ENCODE measurements around the gene OSBPL3. TPM values are rescaled to one million over a fixed set of nuclear protein-coding genes. Genes with fewer than 3 reads are reported as not detected.

The OSBPL3 gene
- total RNA-seq, 1 experiment from 2014 or later = 9.2 TPM

DNA sequence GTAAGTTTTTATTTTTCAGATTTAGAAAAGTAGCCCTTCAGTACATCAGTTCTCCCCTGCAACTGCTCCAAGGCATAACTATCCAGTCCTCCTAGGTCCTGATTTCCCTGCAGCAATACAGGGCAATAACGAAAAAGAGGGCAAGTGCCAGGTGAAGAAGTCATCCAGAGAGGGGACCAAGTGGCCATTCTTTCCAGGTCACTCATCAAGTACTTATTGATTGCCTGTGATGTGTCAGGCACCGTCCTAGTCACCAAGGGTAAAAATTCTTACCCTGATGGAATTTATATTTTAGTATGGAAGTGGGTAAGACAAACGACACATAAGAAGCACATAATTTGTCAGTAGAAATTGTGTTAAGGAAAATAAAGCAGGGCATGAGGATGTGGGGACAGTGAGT, 155.6 kb downstream of the OSBPL3 start:
- Histone ChIP-seq H3K9me3 (ENCODE audit: control insufficient read depth, insufficient read depth, low read depth, low read length) (no peaks in the 10 kb centered on the region), H3K4me1 (ENCODE audit: control insufficient read depth, insufficient read depth, low read length) (peaks cover 11% of the 10 kb centered on the region; the same call in 1 of the 2 replicates), H3K27me3 (ENCODE audit: control insufficient read depth, insufficient read depth, low read length) (no peaks in the 10 kb centered on the region), H3K36me3 (ENCODE audit: control insufficient read depth, insufficient read depth, low read length) (no peaks in the 10 kb centered on the region), H3K27ac (ENCODE audit: low read length) (no peak overlapping the region), H3K4me3 (ENCODE audit: low read depth in 2 of 2, low read length in 2 of 2) (no peak overlapping the region)
- POLR2A ChIA-PET = no interaction called here
- TF ChIP-seq, protein P1, sequence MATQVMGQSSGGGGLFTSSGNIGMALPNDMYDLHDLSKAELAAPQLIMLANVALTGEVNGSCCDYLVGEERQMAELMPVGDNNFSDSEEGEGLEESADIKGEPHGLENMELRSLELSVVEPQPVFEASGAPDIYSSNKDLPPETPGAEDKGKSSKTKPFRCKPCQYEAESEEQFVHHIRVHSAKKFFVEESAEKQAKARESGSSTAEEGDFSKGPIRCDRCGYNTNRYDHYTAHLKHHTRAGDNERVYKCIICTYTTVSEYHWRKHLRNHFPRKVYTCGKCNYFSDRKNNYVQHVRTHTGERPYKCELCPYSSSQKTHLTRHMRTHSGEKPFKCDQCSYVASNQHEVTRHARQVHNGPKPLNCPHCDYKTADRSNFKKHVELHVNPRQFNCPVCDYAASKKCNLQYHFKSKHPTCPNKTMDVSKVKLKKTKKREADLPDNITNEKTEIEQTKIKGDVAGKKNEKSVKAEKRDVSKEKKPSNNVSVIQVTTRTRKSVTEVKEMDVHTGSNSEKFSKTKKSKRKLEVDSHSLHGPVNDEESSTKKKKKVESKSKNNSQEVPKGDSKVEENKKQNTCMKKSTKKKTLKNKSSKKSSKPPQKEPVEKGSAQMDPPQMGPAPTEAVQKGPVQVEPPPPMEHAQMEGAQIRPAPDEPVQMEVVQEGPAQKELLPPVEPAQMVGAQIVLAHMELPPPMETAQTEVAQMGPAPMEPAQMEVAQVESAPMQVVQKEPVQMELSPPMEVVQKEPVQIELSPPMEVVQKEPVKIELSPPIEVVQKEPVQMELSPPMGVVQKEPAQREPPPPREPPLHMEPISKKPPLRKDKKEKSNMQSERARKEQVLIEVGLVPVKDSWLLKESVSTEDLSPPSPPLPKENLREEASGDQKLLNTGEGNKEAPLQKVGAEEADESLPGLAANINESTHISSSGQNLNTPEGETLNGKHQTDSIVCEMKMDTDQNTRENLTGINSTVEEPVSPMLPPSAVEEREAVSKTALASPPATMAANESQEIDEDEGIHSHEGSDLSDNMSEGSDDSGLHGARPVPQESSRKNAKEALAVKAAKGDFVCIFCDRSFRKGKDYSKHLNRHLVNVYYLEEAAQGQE (IDR thresholded peaks at IDR 0.05; ENCODE audit: insufficient read depth in 1 of 2, low read depth in 2 of 2, low read length in 1 of 2) = no peak
- TF ChIP-seq TCF7L2 (IDR thresholded peaks at IDR 0.05; ENCODE audit: low read depth, low read length) = no peak
- TF ChIP-seq POLR2AphosphoS5 (IDR thresholded peaks at IDR 0.05; ENCODE audit: low read depth, low read length) = no peak
- in situ Hi-C loops (cut with HindIII; ENCODE audit: low pct_unique_long_range_greater_than_20kb, low sequenced_read_pairs) (no loop called here), intact Hi-C loops (cut with micrococcal nuclease; ENCODE audit: unreplicated experiment) (loop anchor here (5.0 kb wide), 1 partner anchor 153 kb away; no protein-coding TSS in a partner anchor)
- CTCF ChIA-PET = no interaction called here
- DNase-seq (ENCODE audit: low read depth, low spot score) = no peak
- no TSS peak for BruUV-seq (replicated peaks)
- ATAC-seq = no peak

DNA sequence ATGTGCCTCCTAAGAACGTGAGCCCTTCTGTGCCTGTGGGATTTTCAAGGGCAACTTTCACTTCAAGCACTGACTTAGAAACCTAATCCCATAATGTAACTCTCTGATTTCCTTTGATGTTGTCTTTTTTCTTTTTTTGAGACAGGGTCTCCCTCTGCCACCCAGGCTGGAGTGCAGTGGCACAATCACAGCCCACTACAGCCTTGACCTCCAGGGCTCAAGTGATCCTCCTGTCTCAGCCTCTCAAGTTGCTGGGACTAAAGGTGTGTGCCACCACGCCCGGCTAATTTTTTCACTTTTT, 158.3 kb downstream of the OSBPL3 start:
- no peak for DNase-seq (ENCODE audit: low read depth, low spot score)
- TF ChIP-seq POLR2AphosphoS5 (IDR thresholded peaks at IDR 0.05; ENCODE audit: low read depth, low read length) (no peak), SIN3A (IDR thresholded peaks at IDR 0.05; ENCODE audit: borderline replicate concordance, insufficient read depth, low read depth, low read length) (no peak), TCF7L2 (IDR thresholded peaks at IDR 0.05; ENCODE audit: low read depth, low read length) (no peak)
- TF ChIP-seq, protein P1 (IDR thresholded peaks at IDR 0.05; ENCODE audit: insufficient read depth in 1 of 2, low read depth in 2 of 2, low read length in 1 of 2) = no peak
- TF ChIP-seq, protein P2, sequence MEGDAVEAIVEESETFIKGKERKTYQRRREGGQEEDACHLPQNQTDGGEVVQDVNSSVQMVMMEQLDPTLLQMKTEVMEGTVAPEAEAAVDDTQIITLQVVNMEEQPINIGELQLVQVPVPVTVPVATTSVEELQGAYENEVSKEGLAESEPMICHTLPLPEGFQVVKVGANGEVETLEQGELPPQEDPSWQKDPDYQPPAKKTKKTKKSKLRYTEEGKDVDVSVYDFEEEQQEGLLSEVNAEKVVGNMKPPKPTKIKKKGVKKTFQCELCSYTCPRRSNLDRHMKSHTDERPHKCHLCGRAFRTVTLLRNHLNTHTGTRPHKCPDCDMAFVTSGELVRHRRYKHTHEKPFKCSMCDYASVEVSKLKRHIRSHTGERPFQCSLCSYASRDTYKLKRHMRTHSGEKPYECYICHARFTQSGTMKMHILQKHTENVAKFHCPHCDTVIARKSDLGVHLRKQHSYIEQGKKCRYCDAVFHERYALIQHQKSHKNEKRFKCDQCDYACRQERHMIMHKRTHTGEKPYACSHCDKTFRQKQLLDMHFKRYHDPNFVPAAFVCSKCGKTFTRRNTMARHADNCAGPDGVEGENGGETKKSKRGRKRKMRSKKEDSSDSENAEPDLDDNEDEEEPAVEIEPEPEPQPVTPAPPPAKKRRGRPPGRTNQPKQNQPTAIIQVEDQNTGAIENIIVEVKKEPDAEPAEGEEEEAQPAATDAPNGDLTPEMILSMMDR (IDR thresholded peaks at IDR 0.05) = no peak
- BruUV-seq (replicated peaks) = no TSS peak
- Histone ChIP-seq H3K9me3 (ENCODE audit: control insufficient read depth, insufficient read depth, low read depth, low read length) (no peaks in the 10 kb centered on the region), H3K36me3 (ENCODE audit: control insufficient read depth, insufficient read depth, low read length) (no peaks in the 10 kb centered on the region), H3K4me1 (ENCODE audit: control insufficient read depth, insufficient read depth, low read length) (peaks cover 11% of the 10 kb centered on the region; the same call in 1 of the 2 replicates), H3K27ac (ENCODE audit: low read length) (no peak overlapping the region), H3K4me3 (ENCODE audit: low read depth in 2 of 2, low read length in 2 of 2) (no peak overlapping the region), H3K27me3 (ENCODE audit: control insufficient read depth, insufficient read depth, low read length) (no peaks in the 10 kb centered on the region)
- ChIA-PET POLR2A (no interaction called here), CTCF (interaction anchor here (1.4 to 2.5 kb wide), 3 partner anchors 60 to 271 kb away, joined by 5 to 16 read pairs (median 10); partner anchors contain the start of gene OSBPL3)
- no peak for ATAC-seq
- in situ Hi-C loops (cut with HindIII; ENCODE audit: low pct_unique_long_range_greater_than_20kb, low sequenced_read_pairs) (no loop called here), intact Hi-C loops (cut with micrococcal nuclease; ENCODE audit: unreplicated experiment) (loop anchor here (5.0 kb wide), 1 partner anchor 156 kb away; no protein-coding TSS in a partner anchor)

All from Panc1 (cell line).